AG10803 (cell line): ENCODE measurements around the gene MYH3.

Source experiments
- DNase-seq: peaks from one replicate; pipeline ENCODE4 v3.0.0; 2010; ENCODE audit warnings: low read depth
- H3K4me3 ChIP-seq: 2 replicates; pipeline ENCODE4 v1.5.1; 2011; ENCODE audit warnings: mild to moderate bottlenecking, low read length, control low read depth
- TF ChIP-seq, protein P1 (sequence below): conservative IDR thresholded peaks from 2 replicates; pipeline ENCODE4 v1.5.1; 2011; ENCODE audit warnings: mild to moderate bottlenecking, low read length, control low read depth, inconsistent platforms

Gene MYH3

DNA sequence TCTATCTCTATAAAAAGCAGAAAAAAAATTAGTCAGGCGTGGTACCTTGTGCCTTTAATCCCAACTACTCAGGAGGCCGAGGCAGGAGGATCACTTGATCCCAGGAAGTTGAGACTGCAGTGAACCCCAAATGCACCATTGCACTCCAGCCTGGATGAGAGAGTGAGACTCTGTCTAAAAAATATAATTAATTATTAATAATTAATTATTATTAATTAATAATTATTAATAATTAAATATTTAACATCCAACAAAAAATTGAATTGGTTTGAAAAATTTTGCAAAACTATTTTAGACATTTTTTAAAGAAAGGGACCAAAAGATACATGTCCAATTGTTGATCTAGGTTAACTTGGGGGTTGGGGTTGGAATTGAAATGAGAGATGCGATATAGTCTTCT, 51.0 kb downstream of the MYH3 start:
- TF ChIP-seq, protein P1, sequence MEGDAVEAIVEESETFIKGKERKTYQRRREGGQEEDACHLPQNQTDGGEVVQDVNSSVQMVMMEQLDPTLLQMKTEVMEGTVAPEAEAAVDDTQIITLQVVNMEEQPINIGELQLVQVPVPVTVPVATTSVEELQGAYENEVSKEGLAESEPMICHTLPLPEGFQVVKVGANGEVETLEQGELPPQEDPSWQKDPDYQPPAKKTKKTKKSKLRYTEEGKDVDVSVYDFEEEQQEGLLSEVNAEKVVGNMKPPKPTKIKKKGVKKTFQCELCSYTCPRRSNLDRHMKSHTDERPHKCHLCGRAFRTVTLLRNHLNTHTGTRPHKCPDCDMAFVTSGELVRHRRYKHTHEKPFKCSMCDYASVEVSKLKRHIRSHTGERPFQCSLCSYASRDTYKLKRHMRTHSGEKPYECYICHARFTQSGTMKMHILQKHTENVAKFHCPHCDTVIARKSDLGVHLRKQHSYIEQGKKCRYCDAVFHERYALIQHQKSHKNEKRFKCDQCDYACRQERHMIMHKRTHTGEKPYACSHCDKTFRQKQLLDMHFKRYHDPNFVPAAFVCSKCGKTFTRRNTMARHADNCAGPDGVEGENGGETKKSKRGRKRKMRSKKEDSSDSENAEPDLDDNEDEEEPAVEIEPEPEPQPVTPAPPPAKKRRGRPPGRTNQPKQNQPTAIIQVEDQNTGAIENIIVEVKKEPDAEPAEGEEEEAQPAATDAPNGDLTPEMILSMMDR = no peak
- no peak overlapping the region for H3K4me3 ChIP-seq

DNA sequence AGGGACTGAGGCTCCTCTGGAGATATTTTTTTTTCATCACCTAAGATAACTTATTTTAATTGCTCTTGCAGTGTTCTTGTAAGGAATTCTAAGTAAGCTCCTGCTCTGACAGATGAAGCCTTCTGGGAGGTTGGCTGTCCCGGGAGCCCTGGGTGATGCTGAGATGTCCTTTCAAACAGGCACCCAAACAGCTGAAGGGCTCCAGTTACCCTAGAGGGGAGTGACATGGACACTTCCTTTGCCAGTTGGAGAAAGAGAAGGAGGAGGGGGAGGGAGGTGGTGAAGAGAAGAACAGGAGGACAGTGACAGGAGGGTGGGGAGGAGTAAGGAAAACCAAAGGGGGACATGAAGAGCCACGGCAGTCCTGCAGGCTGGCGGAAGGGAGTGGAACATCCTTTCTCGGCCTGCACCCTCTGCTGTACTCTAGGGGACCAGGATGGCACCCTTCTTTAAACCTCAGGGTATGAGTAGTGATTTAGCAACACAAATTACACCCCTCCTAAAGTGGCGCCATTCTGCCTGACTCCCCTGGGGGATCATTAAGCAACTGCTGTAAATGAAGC, 51.8 kb downstream of the MYH3 start:
- no peak overlapping the region for H3K4me3 ChIP-seq
- no peak for DNase-seq
- TF ChIP-seq, protein P1 = no peak

More for the DNA sequence above, 51.0 kb downstream of the MYH3 start:
- DNase-seq = no peak

DNA sequence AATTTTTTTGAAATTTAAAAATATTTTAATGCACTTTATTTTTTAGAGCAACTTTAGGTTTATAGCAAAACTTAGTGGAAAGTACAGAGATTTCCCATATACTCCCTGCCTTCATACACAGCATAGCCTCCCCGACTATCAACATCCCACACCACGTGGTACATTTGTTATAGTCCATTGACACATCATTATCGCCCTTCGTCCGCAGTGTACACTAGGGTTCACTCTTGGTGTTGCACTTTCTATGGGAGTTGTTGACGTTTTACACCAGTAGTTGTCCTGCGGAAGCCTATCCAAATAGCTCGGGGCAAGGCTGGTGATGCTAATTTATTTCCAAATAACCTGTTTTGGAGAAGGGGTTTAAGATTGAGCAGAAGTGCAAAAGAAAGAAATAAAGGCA, 52.6 kb downstream of the MYH3 start:
- DNase-seq = no peak
- TF ChIP-seq, protein P1 = no peak
- no peak overlapping the region for H3K4me3 ChIP-seq

DNA sequence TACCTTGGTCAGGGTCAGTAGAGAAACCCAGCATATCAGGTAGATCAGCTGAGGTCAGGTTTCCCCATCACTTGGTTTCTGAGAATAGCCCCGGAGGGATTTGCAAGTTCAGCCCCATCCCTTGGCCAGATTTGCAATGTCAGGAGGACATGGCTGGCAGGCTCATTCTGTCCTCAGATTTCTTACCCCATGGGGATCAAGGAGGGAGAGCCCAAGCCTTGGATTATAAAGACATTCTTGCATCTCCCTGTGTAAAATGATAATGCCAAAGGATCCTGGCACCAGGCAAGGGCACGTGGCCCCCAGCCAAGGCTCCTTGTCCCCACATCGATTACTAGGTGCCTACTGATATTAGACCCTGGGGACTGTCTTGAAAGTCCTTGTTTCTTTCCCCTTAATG, 53.2 kb downstream of the MYH3 start:
- H3K4me3 ChIP-seq = no peak overlapping the region
- TF ChIP-seq, protein P1 = no peak
- DNase-seq = no peak

DNA sequence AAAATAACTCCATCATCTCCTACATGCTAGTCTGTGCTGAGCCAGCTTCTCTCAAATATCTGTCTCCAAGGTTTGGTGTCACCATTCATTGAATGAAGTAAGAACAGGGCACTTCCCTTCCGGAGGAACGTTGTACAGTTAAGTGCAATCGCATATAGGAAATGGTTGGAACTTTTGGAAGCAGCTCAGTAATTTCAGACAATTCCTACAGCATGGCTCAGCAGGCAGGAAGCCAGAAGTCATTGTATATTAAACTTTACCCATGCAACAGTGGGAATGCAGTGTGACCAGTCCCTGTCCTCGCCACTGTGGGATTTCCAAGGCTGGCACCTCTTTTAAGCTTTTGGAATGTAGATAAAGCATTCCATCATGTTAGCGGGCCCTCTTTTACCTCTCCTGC, 56.5 kb downstream of the MYH3 start:
- DNase-seq = peak; percentile 74
- TF ChIP-seq, protein P1 = no peak
- H3K4me3 ChIP-seq = no peak overlapping the region

DNA sequence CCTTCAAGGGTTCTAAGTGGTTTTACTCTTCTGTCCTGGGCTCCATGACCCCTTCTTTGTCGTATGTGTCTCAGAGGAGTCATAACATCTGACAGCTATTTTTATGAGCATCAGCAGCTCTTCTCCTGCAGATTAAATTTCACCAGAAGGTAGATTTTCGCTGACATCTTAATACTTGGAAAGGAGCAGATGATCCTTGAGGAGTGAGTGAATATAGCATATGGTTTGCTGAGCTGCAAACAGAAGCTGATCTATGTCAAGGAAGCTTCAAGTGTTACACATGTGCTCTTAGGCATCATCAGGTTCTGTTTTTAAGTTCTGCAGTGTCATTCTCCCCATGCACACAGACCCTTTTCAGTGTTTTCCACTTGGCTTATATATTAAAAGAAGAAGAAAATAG, 58.5 kb downstream of the MYH3 start:
- no peak for DNase-seq
- TF ChIP-seq, protein P1 = no peak
- H3K4me3 ChIP-seq = no peak overlapping the region

DNA sequence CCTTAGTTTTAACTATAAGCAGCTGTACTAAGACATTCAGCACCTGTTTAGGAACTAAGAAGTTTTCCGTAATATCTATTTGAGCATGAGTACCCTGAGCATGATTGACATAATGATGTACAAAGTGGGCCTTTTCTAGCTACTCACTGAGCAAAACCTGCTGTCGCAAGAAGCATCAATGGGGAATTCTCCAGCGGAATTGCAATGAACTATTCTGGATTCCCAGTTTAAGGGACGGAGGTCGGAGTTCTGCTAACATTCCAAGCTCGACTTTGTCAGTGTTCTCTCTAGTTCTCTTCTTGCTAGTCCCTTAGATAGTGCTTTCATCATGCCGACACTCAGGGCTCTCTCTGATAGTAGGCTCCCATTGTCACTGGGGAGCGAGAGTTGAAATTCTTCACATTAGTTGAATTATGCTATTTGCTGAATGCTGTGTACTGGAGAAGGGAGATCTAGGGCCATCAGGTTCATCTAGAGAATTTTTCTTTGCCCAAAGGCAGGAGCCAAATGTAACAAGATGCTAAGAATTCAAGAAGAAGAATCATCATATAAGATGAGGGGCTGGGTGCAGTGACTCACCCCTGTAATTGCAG, 67.5 kb downstream of the MYH3 start:
- TF ChIP-seq, protein P1 = no peak
- no peak for DNase-seq
- no peak overlapping the region for H3K4me3 ChIP-seq
